ES-I3 (cell line): ENCODE measurements around the gene ZBTB7B.

Experiments used
- H3K36me3 ChIP-seq: 2 replicates; pipeline ENCODE4 v1.6.1; 2013; ENCODE audit warnings: mild to moderate bottlenecking, low read length, control low read depth, moderate library complexity; ENCODE audit not compliant: insufficient read depth
- H3K4me1 ChIP-seq: 2 replicates; pipeline ENCODE4 v1.6.1; 2013; ENCODE audit warnings: mild to moderate bottlenecking, control low read depth, low read length; ENCODE audit not compliant: insufficient read depth
- H3K9ac ChIP-seq: 2 replicates; pipeline ENCODE4 v1.6.1; 2013; ENCODE audit warnings: low read depth, mild to moderate bottlenecking, low read length, moderate library complexity
- H3K9me3 ChIP-seq: 2 replicates; pipeline ENCODE4 v1.6.1; 2013; ENCODE audit warnings: mild to moderate bottlenecking, low read length, moderate library complexity; ENCODE audit not compliant: control insufficient read depth, insufficient read depth

The ZBTB7B gene

DNA sequence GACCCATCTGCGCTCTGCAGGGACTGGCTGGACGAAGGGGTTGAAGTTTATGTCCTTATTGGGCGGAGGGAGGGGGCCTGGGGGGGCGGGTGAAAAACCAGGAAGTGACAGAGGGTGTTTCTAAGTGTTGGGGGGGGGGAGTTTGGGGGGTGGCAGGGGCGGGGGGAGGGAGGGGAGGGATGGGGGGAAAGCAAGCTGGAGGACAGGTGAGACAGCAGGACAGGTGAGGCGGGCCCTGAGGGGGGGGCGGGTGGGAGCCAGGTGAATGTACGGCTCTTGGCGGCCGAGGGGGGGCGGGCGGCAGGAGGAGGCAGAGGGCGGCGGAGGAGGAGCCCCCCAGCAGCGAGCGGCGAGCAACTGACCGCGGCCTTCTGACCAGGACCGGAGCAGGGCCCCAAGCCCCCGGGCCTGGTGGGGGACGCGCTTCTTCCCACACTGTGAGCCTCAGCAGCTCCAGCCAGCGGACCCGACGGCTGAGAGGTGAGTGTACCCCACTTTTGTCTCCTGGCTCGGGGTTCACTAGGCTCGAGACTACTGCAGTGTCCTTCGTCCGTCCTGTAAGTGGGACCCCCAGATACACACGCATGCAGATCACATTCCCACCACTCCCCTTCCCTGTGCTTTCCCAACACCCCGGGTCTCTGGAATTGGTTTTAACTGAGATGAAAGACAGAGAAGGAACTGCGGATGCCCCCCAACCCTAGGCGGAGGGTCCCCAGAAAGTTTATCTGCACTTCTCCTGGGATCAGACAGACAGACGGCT, at the start of gene ZBTB7B:
Gene ZBTB7B, plus strand, starts transcription at position 339 of the 763 bp plus-strand sequence. CDS start 11,859 bp downstream, outside the sequence.
- no peaks in the 10 kb centered on the region for H3K36me3 ChIP-seq
- H3K9me3 ChIP-seq, result no peaks in the 10 kb centered on the region
- peak within 1 kb of the TSS; percentile 89 for H3K9ac ChIP-seq
- peaks cover 7% of the 10 kb centered on the region; the same call in 1 of the 2 replicates for H3K4me1 ChIP-seq

DNA sequence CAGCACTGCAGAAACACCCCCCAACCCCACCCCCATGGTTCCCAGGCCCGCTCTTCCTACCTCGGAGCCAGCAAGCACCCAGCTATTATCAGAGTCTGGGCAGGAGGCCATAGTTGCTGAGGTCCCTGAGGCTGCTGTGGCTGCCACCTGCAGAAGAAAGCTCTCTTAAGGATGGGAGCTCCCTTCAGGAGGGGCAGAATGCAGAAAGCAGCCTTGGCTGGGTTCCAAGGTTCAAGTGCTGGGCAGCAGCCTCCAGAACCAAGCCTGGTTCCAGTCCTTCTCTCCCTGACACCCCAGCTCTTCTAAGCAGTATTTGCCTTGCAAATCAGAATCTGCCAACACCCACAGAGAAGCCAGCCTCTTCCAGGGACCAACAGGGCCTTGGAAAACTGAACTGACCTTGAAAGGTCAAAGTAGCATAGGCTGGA, 49.0 kb upstream of the ZBTB7B start:
- no peaks in the 10 kb centered on the region for H3K36me3 ChIP-seq
- H3K4me1 ChIP-seq, result peaks cover 12% of the 10 kb centered on the region
- H3K9ac ChIP-seq, result no peak overlapping the region
- H3K9me3 ChIP-seq, result no peaks in the 10 kb centered on the region

- Histone ChIP-seq H3K4me1 (peaks cover 12% of the 10 kb centered on the region), H3K9me3 (no peaks in the 10 kb centered on the region), H3K9ac (no peak overlapping the region), H3K36me3 (no peaks in the 10 kb centered on the region)
These were observed 48.1 kb upstream of the ZBTB7B start for GRCh38 chr1:154954541-154954940.

DNA sequence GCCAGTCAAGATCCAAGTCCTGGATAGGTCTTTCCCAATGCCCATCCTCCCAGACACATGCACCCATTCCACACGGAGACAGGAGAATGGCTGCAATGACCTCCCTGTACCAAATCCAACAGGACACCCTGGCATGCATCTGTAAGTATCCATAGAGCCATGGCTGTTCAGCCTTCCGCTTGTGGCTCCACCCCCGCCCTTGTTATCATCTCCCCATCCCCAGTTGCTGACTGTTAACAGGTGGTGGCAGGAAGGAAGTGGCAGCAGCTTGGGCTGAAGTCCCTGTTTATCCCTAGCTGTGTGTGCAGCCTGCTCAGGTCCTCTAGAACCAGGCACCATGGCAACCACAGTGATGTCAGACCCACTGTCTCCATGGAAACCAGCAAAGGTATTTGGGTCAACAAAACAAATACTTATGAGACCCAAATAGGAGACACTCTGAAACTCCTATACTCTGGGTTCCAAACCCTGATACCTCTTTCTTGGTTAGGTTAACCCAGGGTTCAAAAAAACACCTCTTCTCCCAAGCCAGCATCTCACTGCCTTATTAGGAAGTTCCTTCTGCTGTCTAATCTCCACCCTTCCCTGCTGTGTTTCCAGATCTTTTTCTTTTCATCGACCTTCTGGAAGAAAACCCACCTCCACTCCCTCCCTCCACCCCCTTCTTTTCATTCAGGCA, 47.4 kb upstream of the ZBTB7B start:
- Histone ChIP-seq H3K9ac (peak overlapping the region; percentile 64), H3K4me1 (peaks cover 12% of the 10 kb centered on the region)

DNA sequence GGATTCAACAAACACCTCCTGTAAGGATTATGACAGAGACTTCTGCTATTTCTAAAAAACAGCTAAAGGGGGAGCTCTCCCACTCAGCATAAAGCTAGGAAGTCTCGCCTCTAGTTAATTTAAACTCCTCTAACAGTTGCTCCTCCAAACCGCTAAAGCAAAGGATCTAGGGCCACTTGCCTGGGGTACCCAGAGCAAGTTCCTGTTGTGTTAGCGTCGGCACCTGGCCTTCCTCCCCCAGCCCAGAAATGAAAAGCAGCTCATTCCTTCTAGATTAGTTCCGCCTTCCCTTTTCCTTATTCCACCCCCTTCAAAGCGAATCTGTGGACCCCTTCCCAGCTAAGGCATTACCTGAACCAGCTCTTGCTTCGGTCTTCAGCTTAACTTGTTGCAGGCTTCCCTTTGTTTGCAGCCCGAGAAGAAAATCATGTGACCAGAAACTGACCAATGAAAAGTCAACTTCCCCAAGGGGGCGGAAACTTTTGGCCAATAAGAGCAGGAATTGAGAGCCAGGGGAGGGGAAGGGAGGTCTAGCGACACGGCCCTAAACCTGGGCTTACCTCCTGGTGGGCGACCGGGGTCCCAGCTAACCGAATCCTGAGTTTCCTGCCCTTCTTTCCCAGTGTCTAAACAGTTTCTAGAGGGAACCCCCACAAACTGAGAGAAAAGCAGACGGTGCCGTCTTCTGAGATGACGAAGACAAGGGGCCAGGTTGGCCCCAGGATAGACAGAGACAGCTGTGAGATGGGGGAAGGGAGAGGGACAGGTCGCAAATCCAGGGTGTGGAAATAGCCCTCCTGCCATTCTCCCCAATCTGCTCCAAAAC, 46.7 kb upstream of the ZBTB7B start, which contains the start of gene PBXIP1:
Gene PBXIP1, minus strand, starts transcription at position 382 of the 826 bp plus-strand sequence. CDS start 2,378 bp downstream, outside the sequence.
- Histone ChIP-seq H3K4me1 (peaks cover 12% of the 10 kb centered on the region), H3K36me3 (no peaks in the 10 kb centered on the region), H3K9ac (peak within 1 kb of the TSS; percentile 64), H3K9me3 (no peaks in the 10 kb centered on the region)

More for the DNA sequence above, 47.4 kb upstream of the ZBTB7B start:
- Histone ChIP-seq H3K36me3 (no peaks in the 10 kb centered on the region), H3K9me3 (no peaks in the 10 kb centered on the region)

- H3K9ac ChIP-seq, result peak overlapping the region; percentile 64; the same call in 1 of the 2 replicates
- H3K4me1 ChIP-seq, result peaks cover 12% of the 10 kb centered on the region
- no peaks in the 10 kb centered on the region for H3K9me3 ChIP-seq
- H3K36me3 ChIP-seq, result no peaks in the 10 kb centered on the region
These were observed 46.1 kb upstream of the ZBTB7B start for GRCh38 chr1:154956544-154956941.

GRCh38 chr1:154957091-154957657, 45.4 kb upstream of the ZBTB7B start:
- peaks cover 12% of the 10 kb centered on the region for H3K4me1 ChIP-seq

GRCh38 chr1:154958036-154958435, 44.6 kb upstream of the ZBTB7B start:
- H3K4me1 ChIP-seq, result peaks cover 16% of the 10 kb centered on the region

More at GRCh38 chr1:154957091-154957657, 45.4 kb upstream of the ZBTB7B start:
- Histone ChIP-seq H3K36me3 (no peaks in the 10 kb centered on the region), H3K9ac (no peak overlapping the region; the same call in 1 of the 2 replicates), H3K9me3 (no peaks in the 10 kb centered on the region)

DNA sequence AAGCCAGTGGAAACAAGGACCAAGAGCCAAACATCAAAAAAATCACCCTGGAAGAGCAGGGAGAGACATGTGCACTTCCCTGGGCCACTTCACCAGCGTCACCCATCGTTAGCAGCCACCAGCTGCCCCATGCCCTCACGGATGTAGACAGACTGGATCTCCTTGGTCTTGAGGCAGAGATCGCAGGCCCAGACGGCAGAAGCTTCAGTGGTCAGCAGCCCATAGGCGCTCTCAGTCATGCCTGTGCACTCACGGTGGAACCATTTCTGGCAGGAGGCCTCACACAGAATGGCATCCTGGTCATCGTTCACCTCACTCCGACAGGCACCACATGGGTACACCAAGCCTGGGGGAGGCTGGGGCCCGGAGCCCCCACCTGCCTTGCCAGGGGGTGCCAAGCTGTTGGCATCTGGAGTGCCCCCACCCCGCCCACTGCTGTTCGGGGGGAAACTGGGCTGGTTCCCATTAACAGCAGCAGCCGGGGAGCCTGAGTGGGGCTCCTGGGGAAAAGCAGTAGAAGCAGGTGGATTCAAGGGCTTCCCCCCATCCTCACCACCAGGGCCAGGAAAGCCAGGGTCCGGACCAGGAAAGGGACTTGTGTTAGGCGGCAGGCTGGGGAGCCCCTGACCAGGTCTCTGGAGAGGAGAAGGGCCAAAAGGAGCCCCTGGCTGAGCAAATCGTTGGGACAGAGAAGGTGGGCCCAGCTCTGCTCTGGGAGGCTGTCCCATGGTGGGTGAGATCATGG, 43.7 kb upstream of the ZBTB7B start:
- peaks cover 7% of the 10 kb centered on the region; the same call in 1 of the 2 replicates for H3K36me3 ChIP-seq
- H3K9ac ChIP-seq, result no peak overlapping the region
- peaks cover 16% of the 10 kb centered on the region for H3K4me1 ChIP-seq
- H3K9me3 ChIP-seq, result no peaks in the 10 kb centered on the region

More at GRCh38 chr1:154958036-154958435, 44.6 kb upstream of the ZBTB7B start:
- Histone ChIP-seq H3K36me3 (no peaks in the 10 kb centered on the region), H3K9ac (no peak overlapping the region), H3K9me3 (no peaks in the 10 kb centered on the region)

- Histone ChIP-seq H3K9ac (no peak overlapping the region), H3K9me3 (no peaks in the 10 kb centered on the region), H3K4me1 (peaks cover 16% of the 10 kb centered on the region), H3K36me3 (peaks cover 11% of the 10 kb centered on the region; the same call in 1 of the 2 replicates)
These were observed 43.2 kb upstream of the ZBTB7B start for GRCh38 chr1:154959426-154959780.

GRCh38 chr1:154960446-154961136, 42.0 kb upstream of the ZBTB7B start:
- Histone ChIP-seq H3K4me1 (peaks cover 9% of the 10 kb centered on the region; the same call in 1 of the 2 replicates), H3K9ac (peak overlapping the region; percentile 99), H3K9me3 (no peaks in the 10 kb centered on the region), H3K36me3 (peaks cover 20% of the 10 kb centered on the region)

DNA sequence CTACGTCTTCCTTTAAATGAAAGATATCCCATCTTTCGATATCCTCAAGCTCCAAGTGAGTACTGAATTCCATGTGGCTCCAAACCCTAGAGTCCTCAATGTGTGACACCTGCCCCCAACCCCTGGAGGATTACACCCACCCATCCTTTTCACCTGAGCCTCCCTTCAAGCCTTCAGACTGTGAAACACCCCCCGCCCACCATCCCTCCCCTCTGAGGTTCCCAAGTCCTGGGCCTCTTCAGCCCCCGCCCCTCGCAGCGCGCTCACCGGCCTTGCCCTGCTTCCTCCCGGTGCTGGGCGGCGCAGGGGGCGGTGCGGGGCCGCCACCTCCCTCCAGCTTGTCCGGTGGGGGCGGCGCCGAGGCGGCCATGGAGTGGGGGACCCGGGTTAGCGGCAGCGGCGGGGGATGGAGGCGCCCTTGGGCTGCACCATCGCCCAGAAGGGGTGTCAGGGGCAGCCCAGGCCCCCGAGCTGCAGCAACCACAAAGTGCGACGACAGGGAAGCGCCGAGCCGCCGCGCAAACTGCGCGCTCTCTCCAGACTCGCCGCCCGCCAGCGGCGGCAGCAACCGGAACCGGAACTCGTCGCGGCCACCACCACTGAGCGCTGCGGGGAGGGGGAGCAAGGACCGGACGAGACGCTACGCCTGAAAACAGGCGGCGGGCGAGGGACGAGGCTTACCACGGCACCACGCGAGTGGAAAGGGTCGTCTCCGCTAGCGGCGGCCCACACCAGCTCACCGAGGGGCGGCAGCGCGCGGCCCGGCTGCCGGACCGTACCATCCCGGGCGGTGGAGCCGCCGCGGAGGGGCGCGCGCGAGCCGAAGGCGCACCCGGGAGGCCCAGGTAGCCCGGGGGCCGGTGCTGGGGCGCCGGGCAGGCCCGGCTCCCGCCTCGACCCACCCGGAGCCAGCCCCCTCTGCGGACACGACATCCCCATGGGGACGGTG, 41.1 kb upstream of the ZBTB7B start, which contains the start of gene PYGO2:
Gene PYGO2, minus strand, starts transcription at position 576 of the 949 bp plus-strand sequence. Its CDS starts 206 bp downstream, at position 370.
- Histone ChIP-seq H3K9me3 (no peaks in the 10 kb centered on the region), H3K4me1 (peaks cover 9% of the 10 kb centered on the region; the same call in 1 of the 2 replicates), H3K36me3 (peaks cover 26% of the 10 kb centered on the region)

More for the DNA sequence above, 41.1 kb upstream of the ZBTB7B start, which contains the start of gene PYGO2:
- peak within 1 kb of the TSS; percentile 99 for H3K9ac ChIP-seq
